Natural killer cell (primary cell): Measurements from ENCODE around the gene CTNNA3. TPM values are rescaled to one million over a fixed set of nuclear protein-coding genes. Genes with fewer than 3 reads are reported as not detected.

ENCODE experiments used
- ATAC-seq, 3 donors: fragments of 150-1000 bp in 2 of 3; fragments of 200-7000 bp in 1 of 3; cut with Tn5 transposase; 1 replicate in 1 of 3; 2 replicates in 2 of 3; pipeline ENCODE4 v1.10.0; 2021; ENCODE audit warnings: mild to moderate bottlenecking in 2 of 3, moderate library complexity in 2 of 3
- DNase-seq, 2 donors: peaks; one replicate each; pipeline versions ENCODE4 v3.0.0 to v3.0.0-alpha.2; 2013 to 2021; ENCODE audit warnings: mixed read lengths in 1 of 2
- H3K27ac ChIP-seq: one replicate; pipeline ENCODE4 v1.5.1; 2013; ENCODE audit warnings: mild to moderate bottlenecking, low read length
- H3K27me3 ChIP-seq: one replicate; pipeline ENCODE4 v1.6.1; 2013; ENCODE audit warnings: low read length; ENCODE audit not compliant: control insufficient read depth, insufficient read depth
- H3K36me3 ChIP-seq: one replicate; pipeline ENCODE4 v1.6.1; 2013; ENCODE audit warnings: low read length; ENCODE audit not compliant: control insufficient read depth, insufficient read depth
- H3K4me1 ChIP-seq: one replicate; pipeline ENCODE4 v1.6.1; 2013; ENCODE audit warnings: low read length; ENCODE audit not compliant: control insufficient read depth, insufficient read depth
- H3K4me3 ChIP-seq: one replicate; pipeline ENCODE4 v1.5.1; 2013; ENCODE audit warnings: low read length
- H3K9me3 ChIP-seq: one replicate; pipeline ENCODE4 v1.6.1; 2013; ENCODE audit warnings: low read length; ENCODE audit not compliant: control insufficient read depth, insufficient read depth
- H3K27ac Mint-ChIP-seq, 2 donors: one replicate each; pipeline ENCODE4 v1.8.0; 2022; ENCODE audit warnings: mild to moderate bottlenecking in 2 of 2, mixed read lengths in 2 of 2, moderate library complexity in 1 of 2
- H3K27me3 Mint-ChIP-seq, 2 donors: one replicate each; pipeline ENCODE4 v1.8.0; 2022; ENCODE audit warnings: low read depth in 2 of 2, mixed read lengths in 2 of 2
- H3K36me3 Mint-ChIP-seq: one replicate; pipeline ENCODE4 v1.8.0; 2022; ENCODE audit warnings: mixed read lengths
- H3K4me1 Mint-ChIP-seq, 2 donors: one replicate each; pipeline ENCODE4 v1.8.0; 2022; ENCODE audit warnings: mixed read lengths in 2 of 2
- H3K4me3 Mint-ChIP-seq: one replicate; pipeline ENCODE4 v1.8.0; 2022; ENCODE audit warnings: mild to moderate bottlenecking, moderate library complexity, mixed read lengths
- H3K9me3 Mint-ChIP-seq, 2 donors: one replicate each; pipeline ENCODE4 v1.8.0; 2022; ENCODE audit warnings: mixed read lengths in 2 of 2
- CTCF ChIP-seq: fragments of 200-600 bp; IDR thresholded peaks from one replicate; pipeline ENCODE4 v1.8.0; 2022; ENCODE audit warnings: antibody characterized with exemption
- WGBS: methylation state at CpG from one replicate; pipeline ENCODE4 v1.1.7; 2013; ENCODE audit warnings: missing lambda C conversion rate; ENCODE audit not compliant: insufficient coverage; 5-methylcytosine and 5-hydroxymethylcytosine counted together
- intact Hi-C: fragments of 100-400 bp; cut with micrococcal nuclease; formaldehyde crosslinking; loops from one replicate; pipeline ENCODE4 v1.14.2; 2022
- total RNA-seq, 4 donors: library from RNA; stranded (reverse); fragments of 120-200 nt in 1 of 4; gene quantifications; one replicate each; pipeline versions ENCODE4 v1.2.3 to v1.2.4, GENCODE V29; 2013 to 2022

The CTNNA3 gene
- total RNA-seq, 3 donors from 2014 or later (not counting 1 experiment from before 2014, with no cell fraction given) = not detected

GRCh38 chr10:66698069-66698468 is 997.9 kb downstream of the CTNNA3 start:
- H3K36me3 Mint-ChIP-seq = no peaks in the 10 kb centered on the region
- intact Hi-C loops = no loop called here
- WGBS = no CpG with 5 or more reads among the region's 1 CpG

GRCh38 chr10:66695046-66695445 is 1000.9 kb downstream of the CTNNA3 start:
- no peak for DNase-seq
- H3K36me3 ChIP-seq = no peaks in the 10 kb centered on the region
- no peak overlapping the region for H3K4me3 ChIP-seq
- Mint-ChIP-seq H3K36me3 (no peaks in the 10 kb centered on the region), H3K27me3 (no peaks in the 10 kb centered on the region), H3K9me3 (peaks cover 5 to 7% of the 10 kb centered on the region in 2 donors), H3K4me1 (no peaks in the 10 kb centered on the region), H3K27ac (no peak overlapping the region), H3K4me3 (no peak overlapping the region)
- no peak for TF ChIP-seq CTCF
- intact Hi-C loops = no loop called here
- H3K9me3 ChIP-seq = no peaks in the 10 kb centered on the region
- no peaks in the 10 kb centered on the region for H3K4me1 ChIP-seq
- no peaks in the 10 kb centered on the region for H3K27me3 ChIP-seq
- no peak for ATAC-seq
- H3K27ac ChIP-seq = no peak overlapping the region
- 43% methylated on average over 1 of the region's 1 CpG for WGBS

More at GRCh38 chr10:66698069-66698468, 997.9 kb downstream of the CTNNA3 start:
- Histone ChIP-seq H3K27ac (no peak overlapping the region), H3K4me3 (no peak overlapping the region), H3K4me1 (no peaks in the 10 kb centered on the region), H3K27me3 (no peaks in the 10 kb centered on the region), H3K36me3 (no peaks in the 10 kb centered on the region), H3K9me3 (no peaks in the 10 kb centered on the region)
- Mint-ChIP-seq H3K27me3 (no peaks in the 10 kb centered on the region), H3K27ac (no peak overlapping the region), H3K9me3 (peaks cover 4 to 7% of the 10 kb centered on the region in 2 donors), H3K4me1 (no peaks in the 10 kb centered on the region), H3K4me3 (no peak overlapping the region)
- no peak for DNase-seq
- ATAC-seq = no peak
- TF ChIP-seq CTCF = no peak

GRCh38 chr10:66684581-66684980 is 1011.4 kb downstream of the CTNNA3 start:
- intact Hi-C loops = no loop called here
- no peak for TF ChIP-seq CTCF
- ATAC-seq = no peak
- no peak overlapping the region for H3K27ac Mint-ChIP-seq
- WGBS = 100% methylated on average over 1 of the region's 3 CpGs
- H3K27me3 Mint-ChIP-seq = no peaks in the 10 kb centered on the region
- H3K27me3 ChIP-seq = no peaks in the 10 kb centered on the region
- H3K36me3 Mint-ChIP-seq = no peaks in the 10 kb centered on the region
- no peaks in the 10 kb centered on the region for H3K4me1 Mint-ChIP-seq
- no peak overlapping the region for H3K27ac ChIP-seq
- no peak overlapping the region for H3K4me3 ChIP-seq
- H3K9me3 ChIP-seq = no peaks in the 10 kb centered on the region
- no peak overlapping the region for H3K4me3 Mint-ChIP-seq
- peaks cover 3 to 14% of the 10 kb centered on the region in 2 donors for H3K9me3 Mint-ChIP-seq
- no peak for DNase-seq
- no peaks in the 10 kb centered on the region for H3K4me1 ChIP-seq
- H3K36me3 ChIP-seq = no peaks in the 10 kb centered on the region

GRCh38 chr10:66680886-66681285 is 1015.1 kb downstream of the CTNNA3 start:
- no peaks in the 10 kb centered on the region for H3K27me3 ChIP-seq
- no peak for TF ChIP-seq CTCF
- intact Hi-C loops = no loop called here
- Mint-ChIP-seq H3K4me1 (no peaks in the 10 kb centered on the region), H3K4me3 (no peak overlapping the region), H3K36me3 (peaks cover 1% of the 10 kb centered on the region), H3K27ac (no peak overlapping the region), H3K9me3 (peaks cover 4 to 6% of the 10 kb centered on the region in 2 donors), H3K27me3 (no peaks in the 10 kb centered on the region)
- 87% methylated on average over 1 of the region's 1 CpG for WGBS
- no peaks in the 10 kb centered on the region for H3K4me1 ChIP-seq
- DNase-seq (no peak), ATAC-seq (no peak)
- H3K4me3 ChIP-seq = no peak overlapping the region
- no peaks in the 10 kb centered on the region for H3K36me3 ChIP-seq
- H3K9me3 ChIP-seq = no peaks in the 10 kb centered on the region
- no peak overlapping the region for H3K27ac ChIP-seq
